GM19025 (cell line): ENCODE measurements around the gene NIFK.
"Not testable (repeated sequence)": the region's sequence is repeated elsewhere in the genome, so short reads cannot be mapped to it uniquely, and the experiment has no call there.

Experiments
- ATAC-seq: cut with Tn5 transposase; IDR thresholded peaks from one replicate; pipeline ENCODE4 v1.9.1; 2021; ENCODE audit warnings: mild to moderate bottlenecking, low read depth, moderate library complexity; ENCODE audit not compliant: unreplicated experiment

NIFK gene

DNA sequence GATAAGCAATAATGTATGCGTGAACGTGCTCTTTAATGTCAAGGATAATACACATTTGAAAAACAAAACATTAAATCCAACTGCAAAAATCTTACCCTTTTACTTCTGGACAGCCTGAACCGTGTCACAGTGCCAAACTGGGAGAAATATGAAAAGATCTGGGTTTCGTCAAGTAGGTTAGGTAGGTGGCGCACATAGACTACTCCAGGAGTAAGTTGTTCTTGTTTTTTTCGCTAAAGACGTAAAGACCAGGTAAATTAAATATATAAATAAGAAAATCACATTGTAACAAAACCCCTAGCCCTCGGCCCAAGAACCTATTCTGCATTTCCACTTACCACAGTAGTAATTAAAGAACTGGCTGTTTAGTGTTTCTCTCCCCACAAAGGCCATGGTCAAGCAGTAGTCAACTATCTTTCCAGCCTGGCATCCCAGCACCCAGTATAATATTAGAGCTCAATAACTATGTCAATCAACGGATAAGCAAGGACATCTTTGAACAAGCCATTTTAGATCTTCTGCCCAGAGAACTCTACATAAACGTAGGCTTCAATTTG, 1.1 kb downstream of the NIFK start:
- ATAC-seq = no peak

DNA sequence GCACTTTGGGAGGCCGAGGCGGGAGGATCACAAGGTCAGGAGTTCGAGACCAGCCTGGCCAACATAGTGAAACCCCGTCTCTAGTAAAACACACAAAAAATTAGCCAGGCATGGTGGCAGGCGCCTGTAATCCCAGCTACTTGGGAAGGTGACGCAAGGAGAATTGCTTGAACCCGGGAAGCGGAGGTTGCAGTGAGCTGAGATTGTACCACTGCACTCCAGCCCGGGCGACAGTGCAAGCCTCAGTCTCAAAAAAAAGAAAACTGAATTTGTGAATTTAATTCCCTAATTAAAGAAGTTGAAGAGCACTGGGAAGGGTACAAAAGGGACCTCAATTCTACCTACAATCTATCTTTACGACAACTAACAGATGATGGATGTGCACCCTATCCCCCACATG, 2.1 kb downstream of the NIFK start:
- not testable (repeated sequence) for ATAC-seq

DNA sequence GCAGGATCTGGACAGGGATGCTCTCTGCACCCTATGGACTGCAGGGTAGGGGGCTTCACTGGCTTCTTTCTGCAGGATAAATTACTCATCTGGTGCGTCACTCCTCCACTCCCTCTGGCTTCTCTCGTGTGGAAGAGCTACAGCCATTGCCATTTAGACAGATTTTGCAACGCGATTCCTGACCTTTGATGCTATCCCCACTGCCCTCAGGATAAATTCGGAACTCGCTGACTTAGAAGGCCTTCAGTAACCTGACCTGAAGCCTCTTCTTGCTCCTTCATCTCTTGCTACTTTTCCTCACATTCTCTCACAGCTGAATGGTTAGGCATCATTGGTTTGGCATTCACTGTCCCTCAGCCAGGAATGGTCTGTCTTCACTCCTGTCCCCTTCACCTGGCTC, 5.3 kb downstream of the NIFK start:
- ATAC-seq = no peak

DNA sequence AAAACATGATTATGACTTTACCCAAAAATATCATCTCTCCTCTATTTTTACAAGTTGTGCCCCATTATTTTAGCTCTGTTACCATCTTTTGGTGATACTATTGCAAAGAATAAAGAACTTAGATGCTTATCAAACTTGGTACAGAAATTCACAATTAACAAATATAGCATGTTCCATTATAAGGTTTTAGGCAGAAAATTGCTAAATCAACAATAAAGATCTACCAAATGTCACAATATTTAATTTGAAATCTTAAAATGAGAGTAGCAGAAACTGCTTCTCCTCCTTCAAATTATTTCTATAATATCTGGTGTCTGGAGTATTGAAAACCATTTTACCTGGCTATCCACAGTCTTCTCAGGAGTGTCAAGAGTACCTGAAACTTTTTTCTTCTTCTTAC, 8.7 kb downstream of the NIFK start:
- no peak for ATAC-seq

DNA sequence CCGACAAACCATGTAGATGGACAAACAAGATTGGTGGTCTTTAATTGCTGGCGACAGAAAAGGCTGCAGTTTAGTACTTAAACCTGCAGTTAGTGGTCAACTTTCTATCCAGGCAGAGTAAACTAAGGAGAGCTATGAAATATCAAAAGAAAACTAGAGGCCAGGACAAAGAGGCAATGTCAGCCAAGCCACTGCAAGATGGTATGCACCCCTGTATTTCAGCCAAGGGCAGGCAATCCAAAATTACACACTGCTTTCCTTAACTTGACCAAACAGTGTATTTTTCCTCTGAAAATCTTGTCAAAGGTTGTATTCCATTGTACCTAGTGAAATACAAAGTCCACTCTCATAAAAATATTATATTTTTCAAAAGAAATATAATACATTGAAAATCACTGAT, 9.3 kb downstream of the NIFK start:
- ATAC-seq = no peak

DNA sequence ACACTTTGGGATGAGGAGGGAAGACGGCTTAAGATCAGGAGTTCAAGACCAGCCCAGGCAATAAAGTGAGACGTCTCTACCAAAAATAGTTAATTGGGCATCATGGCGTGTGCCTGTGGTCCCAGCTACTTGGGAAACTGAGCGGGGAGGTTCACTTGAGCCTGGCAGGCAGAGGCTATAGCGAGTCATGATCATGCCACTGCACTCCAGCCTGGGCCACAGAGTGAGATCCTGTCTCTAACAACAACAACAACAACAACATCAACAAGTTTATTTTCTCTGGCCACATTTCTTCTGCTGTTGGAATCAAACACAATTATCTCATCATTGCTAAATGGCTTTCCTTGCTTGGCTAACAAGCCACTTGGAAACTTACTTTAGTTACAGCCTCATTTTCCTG, 13.4 kb downstream of the NIFK start:
- no peak for ATAC-seq

DNA sequence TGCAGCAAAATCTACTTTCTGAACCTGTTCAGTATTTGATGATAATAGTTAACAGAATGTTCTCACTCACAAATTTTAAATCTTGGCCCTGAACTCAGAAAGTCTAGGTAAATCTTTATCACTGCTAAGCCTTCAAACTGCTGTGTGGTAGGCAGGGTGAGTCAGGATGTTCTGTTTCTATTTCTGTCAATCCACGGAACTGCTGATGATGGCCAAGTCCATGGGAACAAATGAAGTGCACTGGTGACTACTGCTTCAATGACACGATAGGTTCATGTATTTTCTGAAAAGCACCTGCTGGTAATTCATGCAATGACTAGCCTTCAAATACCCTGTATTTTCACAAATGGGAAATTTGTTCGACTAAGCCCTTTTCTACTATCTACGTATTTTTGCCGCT, 14.2 kb downstream of the NIFK start:
- no peak for ATAC-seq

DNA sequence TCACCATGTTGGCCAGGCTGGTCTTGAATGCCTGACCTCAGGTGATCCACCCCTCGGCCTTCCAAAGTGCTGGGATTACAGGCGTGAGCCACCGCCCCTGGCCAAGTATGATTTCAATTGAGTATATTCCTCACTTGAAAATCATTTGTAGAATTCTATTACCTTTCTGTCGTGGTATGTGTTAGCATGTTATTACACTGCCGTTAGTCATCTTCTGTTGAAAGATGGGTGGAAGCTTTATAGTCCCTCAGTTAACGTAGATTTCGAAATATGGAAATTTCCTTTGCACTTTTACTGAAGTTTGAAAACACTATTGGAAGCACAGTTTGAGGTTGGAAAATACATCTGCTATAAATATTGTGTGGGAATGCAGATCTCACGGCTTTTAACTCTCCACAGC, 14.7 kb downstream of the NIFK start:
- no peak for ATAC-seq

DNA sequence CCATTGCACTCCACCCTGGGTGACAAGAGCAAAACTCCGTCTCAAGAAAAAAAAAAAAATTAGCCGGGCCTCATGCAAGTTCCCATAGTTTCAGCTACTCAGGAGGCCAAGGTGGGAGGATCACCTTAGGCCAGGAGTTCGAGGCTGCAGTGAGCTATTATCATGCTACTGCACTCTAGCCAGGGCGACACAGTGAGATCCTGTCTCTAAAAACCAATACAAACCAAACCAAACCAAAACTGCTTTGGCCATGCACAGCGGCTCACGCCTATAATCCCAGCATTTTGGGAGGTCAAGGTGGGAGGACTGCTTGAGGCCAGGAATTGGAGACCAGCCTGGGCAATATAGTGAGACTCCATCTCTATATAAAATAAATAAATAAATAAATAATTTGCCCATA, 19.1 kb downstream of the NIFK start:
- no peak for ATAC-seq

DNA sequence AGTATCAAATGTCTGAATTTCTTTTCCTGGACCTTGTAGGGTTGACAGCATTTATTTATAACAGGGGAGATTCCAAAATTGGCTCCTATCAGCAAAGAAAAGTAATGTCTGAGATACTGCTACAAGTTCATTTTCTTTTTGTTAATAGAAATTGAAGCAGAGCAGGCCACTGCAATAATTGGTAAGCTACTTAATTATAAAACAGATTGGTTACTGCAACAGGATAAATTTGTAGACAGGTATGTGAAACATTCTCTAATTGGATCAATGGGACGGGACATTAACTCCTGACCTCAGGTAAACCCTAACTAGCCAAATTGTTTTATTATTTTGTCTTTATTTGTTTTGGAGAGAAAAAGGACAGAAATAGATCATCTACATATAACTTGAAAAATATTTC, 20.5 kb downstream of the NIFK start:
- no peak for ATAC-seq

DNA sequence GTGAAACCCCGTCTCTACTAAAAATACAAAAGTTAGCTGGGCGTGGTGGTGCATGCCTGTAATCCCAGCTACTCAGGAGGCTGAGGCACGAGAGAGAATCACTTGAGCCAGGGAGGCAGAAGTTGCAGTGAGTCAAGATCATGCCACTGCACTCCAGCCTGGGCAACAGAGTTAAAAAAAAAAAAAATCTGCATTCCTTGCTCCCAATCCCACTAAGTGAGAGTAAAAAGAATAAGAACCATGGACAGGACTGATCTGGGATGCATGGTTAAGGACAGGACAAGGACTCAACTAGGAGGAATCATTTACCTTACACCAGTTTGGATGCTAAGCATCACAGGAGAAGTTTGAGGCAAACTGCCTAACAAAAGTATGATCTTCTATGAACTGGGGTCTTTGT, 25.2 kb downstream of the NIFK start:
- not testable (repeated sequence) for ATAC-seq

DNA sequence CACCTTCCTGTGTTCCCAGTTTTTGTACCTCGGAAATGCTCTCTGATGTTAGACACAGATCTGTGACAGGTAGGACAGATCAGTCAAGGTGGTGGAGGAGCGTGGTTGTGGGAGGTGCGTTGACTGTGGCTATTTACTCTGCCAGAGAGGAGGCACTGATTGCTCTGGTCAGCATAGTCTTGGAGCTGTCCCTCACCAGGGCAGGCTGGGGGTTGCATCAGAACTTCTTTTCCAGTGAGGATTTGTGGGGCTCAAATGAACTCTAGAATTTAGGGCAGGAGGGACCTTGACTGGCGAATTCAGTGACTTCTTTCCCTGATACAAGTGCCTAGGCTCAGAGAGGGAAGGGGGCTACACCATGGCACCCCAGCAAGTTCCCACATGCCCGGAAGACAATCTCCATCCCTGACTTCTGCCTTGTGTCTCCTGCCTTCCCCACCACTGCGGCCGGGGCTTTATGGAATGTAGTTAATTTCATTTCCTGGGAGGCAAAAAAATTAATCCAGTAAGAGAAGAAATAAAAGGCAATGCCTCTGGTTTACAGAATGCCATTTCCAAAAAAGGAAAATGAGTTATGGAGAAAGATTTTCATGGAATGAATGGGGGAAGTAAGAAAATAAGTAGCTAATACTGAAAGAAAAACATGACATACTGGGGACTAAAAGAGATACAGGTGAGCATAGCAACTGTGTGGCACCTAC, 26.1 kb downstream of the NIFK start:
- no peak for ATAC-seq

DNA sequence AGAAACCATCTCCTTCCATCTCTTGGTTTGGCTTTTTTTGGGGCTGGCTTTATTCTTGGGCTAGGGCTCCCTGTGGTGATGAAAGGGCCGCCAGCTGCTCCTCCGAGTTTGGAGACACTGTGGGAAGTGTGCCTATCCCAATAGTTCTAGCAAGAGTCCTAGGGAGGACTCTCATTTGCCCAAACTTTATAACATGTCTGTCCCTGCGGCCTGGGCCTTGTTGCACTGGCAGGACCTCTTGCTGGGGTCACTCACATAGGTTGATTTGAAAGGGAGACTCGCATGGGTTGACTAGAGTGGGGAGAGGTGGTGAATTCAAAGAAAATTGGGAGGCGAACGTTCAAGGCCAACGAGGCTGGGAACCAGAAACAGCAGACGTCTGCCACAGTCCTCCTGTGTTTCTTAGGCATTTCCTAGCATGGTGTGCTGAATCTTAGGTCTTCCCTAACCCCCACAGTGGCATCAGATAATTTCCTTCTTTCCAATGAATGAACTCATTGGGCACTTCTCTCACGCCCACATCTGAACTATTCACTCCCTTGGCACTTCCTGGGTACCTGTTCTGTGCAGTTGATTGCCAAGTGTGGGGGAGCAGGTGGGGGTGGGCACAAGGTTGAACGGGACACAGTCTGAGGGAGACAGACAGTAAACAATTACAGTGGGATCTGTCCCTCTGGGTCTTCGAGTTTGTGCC, 26.8 kb downstream of the NIFK start:
- no peak for ATAC-seq

DNA sequence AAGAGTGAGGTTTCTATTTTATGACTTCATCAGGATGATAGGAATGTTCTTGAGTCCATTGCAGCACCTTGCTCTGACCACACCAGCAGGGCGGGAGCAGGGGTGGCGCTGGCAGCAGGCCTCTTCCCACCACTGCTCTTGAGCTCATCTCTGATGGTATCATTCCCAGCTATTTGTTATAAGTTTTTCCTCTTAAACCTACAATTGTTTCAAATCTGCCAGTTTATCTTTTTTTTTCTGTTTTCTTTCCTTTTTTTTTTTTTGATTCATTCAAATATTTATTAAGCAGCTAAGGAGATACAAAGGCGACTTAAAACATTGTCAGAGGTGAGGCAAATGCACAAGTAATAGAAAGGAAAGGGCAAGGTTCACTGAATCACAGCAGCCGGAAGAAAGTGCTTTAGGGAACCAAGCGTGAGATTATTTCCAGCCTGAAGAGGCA, 28.7 kb downstream of the NIFK start:
- ATAC-seq = no peak

DNA sequence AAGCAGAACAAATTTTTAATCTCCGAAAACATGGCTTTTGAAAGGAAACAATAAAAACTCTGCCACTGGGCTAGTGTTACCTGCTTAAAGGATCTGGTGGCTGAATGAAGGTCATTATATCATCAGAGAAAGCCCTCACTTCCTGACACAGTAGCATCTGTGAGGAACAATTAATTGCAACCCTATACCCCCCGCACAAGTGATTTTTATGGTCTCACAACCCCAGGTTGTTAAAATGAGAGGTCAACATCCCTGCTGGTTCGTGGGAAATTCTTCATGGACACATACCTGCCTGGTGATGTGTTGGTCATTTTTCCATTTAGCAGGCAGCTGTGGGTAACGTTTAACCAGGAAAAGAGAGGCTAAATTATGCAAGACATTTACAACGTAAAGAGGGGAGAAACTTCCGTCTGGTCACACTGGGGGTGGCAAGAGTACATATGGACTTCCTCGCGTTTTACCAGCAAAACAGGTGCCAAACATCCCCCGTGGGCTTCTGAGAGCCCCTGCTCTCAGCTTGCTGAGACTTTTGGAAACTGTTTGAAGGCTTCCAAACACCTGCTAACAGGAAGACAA, 29.2 kb downstream of the NIFK start:
- no peak for ATAC-seq

DNA sequence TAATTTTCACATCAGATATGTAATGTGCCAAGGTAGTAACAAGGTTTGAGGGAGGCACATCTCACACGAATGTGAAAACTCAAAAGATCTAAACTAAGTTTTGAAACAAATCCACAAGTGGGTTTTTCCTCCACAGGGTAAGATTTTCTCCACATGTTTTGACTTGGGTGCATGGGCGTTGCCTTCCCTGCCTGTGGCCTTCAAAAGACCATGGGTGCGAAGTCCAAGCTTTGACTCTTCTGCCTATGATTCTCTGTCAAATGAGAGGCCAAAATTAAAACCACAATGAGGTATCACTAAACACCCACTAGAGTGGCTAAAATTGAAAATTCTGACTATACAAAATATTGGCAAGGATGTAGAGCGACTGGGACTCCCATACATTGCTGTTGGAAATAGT, 30.7 kb downstream of the NIFK start:
- ATAC-seq = no peak

DNA sequence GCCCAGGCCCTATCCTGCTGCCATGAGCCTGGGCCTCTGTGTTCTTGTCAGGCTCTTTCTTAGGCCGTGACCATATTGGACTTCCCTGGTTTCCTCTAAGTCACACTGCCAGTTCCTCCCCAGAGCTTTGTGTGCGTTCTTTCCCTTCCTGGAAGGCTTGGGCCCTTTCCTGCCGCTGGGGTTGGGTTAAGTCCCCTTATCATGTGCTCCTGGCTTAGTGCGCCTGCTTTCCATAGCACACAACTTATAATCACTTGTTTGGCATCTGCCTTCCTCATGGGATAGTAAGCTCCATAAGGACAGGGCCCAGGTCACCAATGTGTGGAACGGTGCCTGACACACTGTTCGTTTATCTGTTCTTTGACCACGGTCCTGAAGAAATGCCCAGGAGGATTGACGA, 31.3 kb downstream of the NIFK start:
- no peak for ATAC-seq

DNA sequence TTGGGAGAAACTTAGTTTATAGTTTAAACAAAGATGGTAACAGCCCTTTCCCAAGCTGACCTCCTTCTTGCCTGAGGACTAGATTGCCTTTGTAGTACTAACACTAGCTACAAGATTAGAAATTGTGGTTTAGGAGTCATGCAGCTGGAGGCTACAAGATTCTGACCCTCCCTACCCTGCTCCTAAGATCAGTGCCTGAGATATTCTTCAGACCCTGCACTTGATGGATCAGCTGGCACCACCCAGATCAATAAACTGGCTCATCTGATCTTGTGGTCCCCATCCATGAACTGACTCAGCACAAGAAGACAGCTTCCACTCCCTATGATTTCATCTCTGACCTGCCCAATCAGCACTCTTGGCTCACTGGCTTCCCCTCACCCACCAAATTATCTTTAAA, 34.9 kb downstream of the NIFK start:
- ATAC-seq = not testable (repeated sequence)

DNA sequence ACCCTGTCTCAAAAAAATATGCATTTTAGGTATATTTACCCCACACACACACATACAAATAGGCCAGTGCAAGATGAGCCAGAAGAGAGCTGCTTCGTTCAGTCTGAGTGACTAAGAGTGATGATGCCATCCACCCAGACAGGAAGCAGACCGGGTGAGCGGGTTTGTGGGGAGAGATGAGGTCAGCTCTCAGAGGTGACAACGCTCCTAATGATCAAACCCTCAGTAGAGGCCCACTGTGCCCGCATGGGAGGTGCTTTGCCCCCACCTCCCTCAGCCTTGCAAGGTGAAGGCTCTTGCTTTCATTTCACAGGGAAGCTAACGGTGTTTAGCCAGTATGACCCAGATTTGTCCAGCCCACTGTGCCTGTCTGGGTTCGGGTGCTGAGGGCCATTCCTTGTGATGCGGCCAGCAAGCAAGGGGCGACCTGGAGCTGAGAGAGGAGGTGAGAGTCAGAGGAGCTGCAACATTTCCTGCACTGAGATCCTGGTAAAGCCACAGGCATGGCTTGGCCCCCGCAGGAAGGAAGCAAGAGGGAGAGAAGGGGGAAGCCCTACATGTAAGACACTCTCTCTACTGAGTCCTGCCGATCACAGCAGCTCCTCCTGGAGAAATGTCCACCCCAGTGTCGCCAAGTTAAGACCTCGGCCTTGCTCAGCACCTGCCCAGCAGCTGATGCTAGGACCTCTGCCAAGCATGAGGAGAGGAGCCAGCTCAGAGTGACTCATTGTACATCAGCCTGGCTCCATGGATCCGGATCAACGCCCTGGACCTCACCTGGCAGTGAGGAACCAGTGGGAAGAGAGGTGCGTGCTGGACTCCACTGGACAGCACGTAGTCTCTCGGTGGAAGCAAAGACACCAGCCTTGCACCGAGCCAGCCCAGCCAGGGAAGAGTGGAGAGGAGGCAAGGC, 37.0 kb downstream of the NIFK start:
- peak; percentile 99 for ATAC-seq

DNA sequence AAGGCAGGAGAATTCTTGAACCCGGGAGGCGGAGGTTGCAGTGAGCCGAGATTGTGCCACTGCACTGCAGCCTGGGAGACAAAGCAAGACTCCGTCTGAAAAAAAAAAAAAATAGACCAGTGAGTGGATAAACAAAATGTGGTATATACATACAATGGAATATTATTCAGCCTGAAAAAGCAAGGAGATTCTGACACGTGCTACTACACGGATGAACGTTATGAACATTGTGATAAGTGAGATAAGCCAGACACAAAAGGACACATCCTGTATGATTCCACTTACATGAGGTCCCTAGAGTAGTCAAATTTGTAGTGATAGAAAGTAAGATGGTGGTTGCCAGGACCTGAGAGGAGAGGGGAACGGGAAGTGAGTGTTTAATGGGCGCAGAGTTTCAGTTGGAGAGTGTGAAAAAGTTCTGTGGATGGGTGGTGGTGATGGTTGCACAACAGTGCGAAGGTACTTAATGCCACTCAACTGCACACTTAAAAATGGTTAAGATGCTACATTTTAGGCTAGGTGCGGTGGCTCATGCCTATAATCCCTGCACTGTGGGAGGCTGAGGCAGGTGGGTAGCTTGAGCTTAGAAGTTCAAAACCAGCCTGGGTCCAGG, 38.3 kb downstream of the NIFK start:
- no peak for ATAC-seq
